B cell (primary cell): Measurements from ENCODE around the gene SLC12A6. TPM values are rescaled to one million over a fixed set of nuclear protein-coding genes. Genes with fewer than 3 reads are reported as not detected.

Experiments
- ATAC-seq: fragments of 200-7000 bp; cut with Tn5 transposase; one replicate; pipeline ENCODE4 v1.10.0; 2021; ENCODE audit warnings: low read depth, mild to moderate bottlenecking, moderate number of reproducible peaks, moderate library complexity
- CTCF ChIA-PET: fragments of 350-600 bp; sonication (Branson Sonifier 250); formaldehyde crosslinking; loops from one replicate; lab custom pipeline; 2021; ENCODE audit warnings: antibody characterized with exemption, inconsistent platforms; lab: Charles Lee
- POLR2A ChIA-PET: fragments of 350-600 bp; sonication (Branson Sonifier 250); formaldehyde crosslinking; loops from one replicate; lab custom pipeline; 2021; ENCODE audit warnings: antibody characterized with exemption; lab: Charles Lee
- DNase-seq: peaks from one replicate; pipeline ENCODE4 v3.0.0; 2013
- H2AFZ ChIP-seq: 2 replicates; pipeline ENCODE4 v1.6.1; 2012; ENCODE audit warnings: mild to moderate bottlenecking, low read depth, low read length; ENCODE audit not compliant: insufficient read depth, poor library complexity, severe bottlenecking
- H3K27ac ChIP-seq, 2 donors: 1 replicate in 1 of 2; 2 replicates in 1 of 2; pipeline ENCODE4 v1.5.1; 2012 to 2013; ENCODE audit warnings: low read length in 2 of 2, mild to moderate bottlenecking in 2 of 2, moderate library complexity in 1 of 2
- H3K27me3 ChIP-seq, 4 experiments: fragments of 200-600 bp in 1 of 4; sonication (generic) in 1 of 4; replicated peaks in 1 of 4; 1 replicate in 2 of 4; 2 replicates in 2 of 4; pipeline versions ENCODE4 v1.6.1 to v1.7.0; 2013 to 2016; ENCODE audit warnings: low read length in 3 of 4, mild to moderate bottlenecking in 2 of 4, mixed read lengths in 1 of 4, moderate library complexity in 1 of 4; ENCODE audit not compliant: insufficient read depth in 4 of 4, control insufficient read depth in 3 of 4; ENCODE audit errors: control extremely low read depth in 1 of 4
- H3K36me3 ChIP-seq, 2 experiments: replicated peaks in 1 of 2; 1 replicate in 1 of 2; 2 replicates in 1 of 2; pipeline versions ENCODE4 v1.6.1 to v1.7.1; 2013; ENCODE audit warnings: low read length in 1 of 2; ENCODE audit not compliant: insufficient read depth in 2 of 2, control insufficient read depth in 1 of 2; ENCODE audit errors: control extremely low read depth in 1 of 2, extremely low read depth in 1 of 2
- H3K4me1 ChIP-seq, 2 donors: fragments of 200-600 bp in 1 of 2; sonication (generic) in 1 of 2; 1 replicate in 1 of 2; 2 replicates in 1 of 2; pipeline versions ENCODE4 v1.5.1 to v1.6.1; 2013 to 2017; ENCODE audit warnings: low read length in 2 of 2; ENCODE audit not compliant: control insufficient read depth in 2 of 2, insufficient read depth in 2 of 2
- H3K4me2 ChIP-seq: replicated peaks from 2 replicates; pipeline ENCODE3; 2012; ENCODE audit warnings: mild to moderate bottlenecking, low read depth, low read length; ENCODE audit not compliant: poor library complexity, severe bottlenecking
- H3K4me3 ChIP-seq, 5 experiments: fragments of 200-600 bp in 1 of 5; sonication (generic) in 1 of 5; 1 replicate in 3 of 5; 2 replicates in 2 of 5; pipeline versions ENCODE4 v1.5.1 to v1.7.0; 2011 to 2016; ENCODE audit warnings: low read length in 4 of 5, mild to moderate bottlenecking in 4 of 5, low read depth in 2 of 5, control low read depth in 1 of 5, moderate library complexity in 1 of 5; ENCODE audit not compliant: insufficient read depth in 1 of 5; ENCODE audit errors: control extremely low read depth in 1 of 5, extremely low read depth in 1 of 5
- H3K79me2 ChIP-seq: fragments of 200-600 bp; sonication (generic); one replicate; pipeline ENCODE4 v1.6.0; 2016; ENCODE audit warnings: low read length; ENCODE audit not compliant: control insufficient read depth, insufficient read depth
- H3K9ac ChIP-seq: fragments of 200-600 bp; sonication (generic); 2 replicates; pipeline ENCODE4 v1.6.1; 2017; ENCODE audit warnings: mild to moderate bottlenecking, low read length, moderate library complexity
- H3K9me3 ChIP-seq, 3 donors: one replicate each; pipeline versions ENCODE4 v1.6.1 to v1.7.1; 2013; ENCODE audit warnings: low read length in 2 of 3; ENCODE audit not compliant: control insufficient read depth in 2 of 3, insufficient read depth in 1 of 3; ENCODE audit errors: control extremely low read depth in 1 of 3
- H4K20me1 ChIP-seq: 2 replicates; pipeline ENCODE4 v1.6.0; 2012; ENCODE audit warnings: mild to moderate bottlenecking, low read length; ENCODE audit not compliant: insufficient read depth, control insufficient read depth, poor library complexity, severe bottlenecking
- H3K27ac Mint-ChIP-seq: one replicate; pipeline ENCODE4 v1.8.0; 2021; ENCODE audit warnings: mixed read lengths
- H3K27me3 Mint-ChIP-seq: one replicate; pipeline ENCODE4 v1.8.0; 2021; ENCODE audit warnings: mixed read lengths
- H3K4me1 Mint-ChIP-seq: one replicate; pipeline ENCODE4 v1.8.0; 2021; ENCODE audit warnings: mixed read lengths
- H3K4me3 Mint-ChIP-seq: one replicate; pipeline ENCODE4 v1.8.0; 2021; ENCODE audit warnings: mixed read lengths
- H3K9me3 Mint-ChIP-seq: one replicate; pipeline ENCODE4 v1.8.0; 2022; ENCODE audit warnings: mixed read lengths; ENCODE audit not compliant: insufficient read depth
- EZH2 ChIP-seq: IDR thresholded peaks from 2 replicates; pipeline ENCODE4 v1.6.1; 2012; ENCODE audit warnings: borderline replicate concordance, low read depth, mild to moderate bottlenecking, moderate library complexity, low read length; ENCODE audit not compliant: insufficient read depth, poor library complexity, severe bottlenecking
- WGBS: methylation state at CpG from one replicate; pipeline ENCODE4 v1.1.5; 2013; ENCODE audit warnings: missing lambda C conversion rate; ENCODE audit not compliant: insufficient coverage; 5-methylcytosine and 5-hydroxymethylcytosine counted together
- intact Hi-C: fragments of 100-400 bp; cut with micrococcal nuclease; formaldehyde crosslinking; loops from one replicate; pipeline ENCODE4 v1.10.0; 2022
- polyA plus RNA-seq: library from polyadenylated mRNA; depleted of rRNA; stranded (reverse); fragments of >200 nt; gene quantifications from 2 replicates; pipeline ENCODE4 v1.2.3, GENCODE V29; 2012
- total RNA-seq, 2 donors: library from RNA; stranded (reverse); fragments of 120-200 nt in 1 of 2; gene quantifications; 1 replicate in 1 of 2; 2 replicates in 1 of 2; pipeline versions ENCODE4 v1.2.3 to v1.2.4, GENCODE V29; 2013 to 2022
- TF ChIP-seq, protein P1 (sequence below): fragments of 200-600 bp; IDR thresholded peaks from one replicate; pipeline ENCODE4 v1.8.0; 2022; ENCODE audit warnings: antibody characterized with exemption, mild to moderate bottlenecking

SLC12A6 gene
- total and polyA plus RNA-seq, 2 donors (not counting 1 experiment from before 2014, with no cell fraction given) = 75.8 to 141 TPM

DNA sequence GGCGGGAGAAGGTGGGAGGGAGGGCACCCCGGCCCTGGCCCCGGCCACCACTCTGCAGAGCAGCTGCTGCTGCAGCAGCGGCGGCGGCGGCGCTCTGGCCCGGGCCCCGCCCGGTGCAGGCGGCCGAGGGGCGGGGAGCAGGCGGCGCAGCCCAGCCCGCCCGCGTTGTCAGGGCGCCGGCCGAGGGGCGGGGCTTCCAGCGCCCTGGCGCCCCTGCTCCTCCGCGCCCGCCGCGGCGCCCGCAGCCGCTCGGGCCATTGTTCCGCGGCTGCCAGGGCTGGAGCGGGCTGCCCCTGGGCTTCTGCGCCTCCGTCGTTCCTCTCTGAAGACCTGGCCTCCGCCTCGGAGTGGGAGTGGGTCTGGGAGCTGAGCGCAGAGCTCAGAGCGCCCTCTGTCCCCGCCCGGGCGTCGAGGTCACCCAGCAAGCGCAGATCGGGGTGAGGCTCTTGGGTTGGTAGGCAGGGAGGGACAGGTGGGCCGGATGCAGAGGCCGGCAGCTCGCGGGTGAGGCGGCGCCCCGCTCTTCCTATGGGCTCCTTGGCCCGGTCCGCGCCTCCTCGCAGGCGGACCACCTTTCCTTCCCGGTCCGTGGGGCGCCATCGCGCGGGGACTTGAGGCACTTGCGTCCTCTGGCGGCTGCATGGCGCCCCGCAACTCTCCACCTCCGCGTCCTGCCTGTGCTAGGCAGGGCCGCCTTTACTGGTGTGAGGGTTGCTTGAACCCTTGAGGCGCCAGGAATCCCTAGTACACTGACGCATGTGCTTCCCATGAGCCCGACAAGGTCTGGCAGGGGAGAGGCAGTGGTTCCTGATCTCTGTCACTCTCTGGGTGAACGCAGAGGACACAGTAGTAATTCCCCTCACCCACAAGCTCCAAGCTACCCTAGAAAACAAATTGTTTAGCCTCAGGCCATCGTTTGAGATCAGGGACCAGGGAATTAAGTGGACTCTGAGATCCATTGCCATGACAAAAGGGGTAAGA, 29.8 kb upstream of the SLC12A6 start, which contains the start of gene LPCAT4:
LPCAT4 (minus strand) TSS at position 96 of the 981 bp plus-strand sequence. CDS start 96 bp downstream, outside the sequence.
- POLR2A ChIA-PET = interaction anchor here (0.6 to 2.8 kb wide), 11 partner anchors 24 to 602 kb away, joined by 3 to 23 read pairs (median 4); partner anchors contain the start of genes AQR, GOLGA8B, NOP10 and NUTM1
- Mint-ChIP-seq H3K9me3 (peaks cover 5% of the 10 kb centered on the region), H3K4me1 (peaks cover 40% of the 10 kb centered on the region), H3K27ac (peak within 1 kb of the TSS; percentile 97), H3K27me3 (no peaks in the 10 kb centered on the region), H3K4me3 (peak within 1 kb of the TSS; percentile 96)
- peak within 1 kb of the TSS; percentile 93 for H3K4me2 ChIP-seq
- ATAC-seq (peak; percentile 84), DNase-seq (peak; percentile 94)
- peak within 1 kb of the TSS; percentile 95 for H2AFZ ChIP-seq
- no peaks in the 10 kb centered on the region for H3K9me3 ChIP-seq
- H4K20me1 ChIP-seq = peaks cover 15% of the 10 kb centered on the region
- no peaks in the 10 kb centered on the region for H3K36me3 ChIP-seq
- H3K4me3 ChIP-seq = peak within 1 kb of the TSS; percentile 38 to 90 (median 66)
- under 1% methylated on average over 79 of the region's 80 CpGs for WGBS
- H3K27me3 ChIP-seq = no peaks in the 10 kb centered on the region
- H3K27ac ChIP-seq = peak within 1 kb of the TSS; percentile 70 to 88
- intact Hi-C loops = loop anchor here (1.0 to 5.0 kb wide), 8 partner anchors 24 to 620 kb away; partner anchors contain the start of genes AVEN, EMC4, NOP10 and NUTM1
- H3K4me1 ChIP-seq = peaks cover 18 to 28% of the 10 kb centered on the region in 2 donors
- peak within 1 kb of the TSS; percentile 86 for H3K9ac ChIP-seq
- CTCF ChIA-PET = interaction anchor here (0.7 to 5.0 kb wide), 38 partner anchors 7 to 306 kb away, joined by 3 to 129 read pairs (median 6); partner anchors contain the start of genes EMC4, GOLGA8B, KATNBL1 and NOP10
- peaks cover 18% of the 10 kb centered on the region for H3K79me2 ChIP-seq
- TF ChIP-seq, protein P1, sequence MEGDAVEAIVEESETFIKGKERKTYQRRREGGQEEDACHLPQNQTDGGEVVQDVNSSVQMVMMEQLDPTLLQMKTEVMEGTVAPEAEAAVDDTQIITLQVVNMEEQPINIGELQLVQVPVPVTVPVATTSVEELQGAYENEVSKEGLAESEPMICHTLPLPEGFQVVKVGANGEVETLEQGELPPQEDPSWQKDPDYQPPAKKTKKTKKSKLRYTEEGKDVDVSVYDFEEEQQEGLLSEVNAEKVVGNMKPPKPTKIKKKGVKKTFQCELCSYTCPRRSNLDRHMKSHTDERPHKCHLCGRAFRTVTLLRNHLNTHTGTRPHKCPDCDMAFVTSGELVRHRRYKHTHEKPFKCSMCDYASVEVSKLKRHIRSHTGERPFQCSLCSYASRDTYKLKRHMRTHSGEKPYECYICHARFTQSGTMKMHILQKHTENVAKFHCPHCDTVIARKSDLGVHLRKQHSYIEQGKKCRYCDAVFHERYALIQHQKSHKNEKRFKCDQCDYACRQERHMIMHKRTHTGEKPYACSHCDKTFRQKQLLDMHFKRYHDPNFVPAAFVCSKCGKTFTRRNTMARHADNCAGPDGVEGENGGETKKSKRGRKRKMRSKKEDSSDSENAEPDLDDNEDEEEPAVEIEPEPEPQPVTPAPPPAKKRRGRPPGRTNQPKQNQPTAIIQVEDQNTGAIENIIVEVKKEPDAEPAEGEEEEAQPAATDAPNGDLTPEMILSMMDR = peak; percentile 94
- no peak for TF ChIP-seq EZH2
